K562 (cell line): ENCODE data around the gene HIRIP3. TPM values are rescaled to one million over a fixed set of nuclear protein-coding genes. Genes with fewer than 3 reads are reported as not detected.

Experiments used
- ATAC-seq: fragments of 200-7000 bp; cut with Tn5 transposase; 3 replicates; pipeline ENCODE4 v1.9.1; 2020; ENCODE audit warnings: moderate library complexity
- BruUV-seq: library from RNA; stranded (reverse); fragments of 400-500 nt; replicated peaks from 2 replicates; lab custom pipeline; 2021; lab: Mats Ljungman, UMichigan
- CTCF ChIA-PET: fragments of 300-600 bp; formaldehyde crosslinking; extraction: SDS; loops from one replicate; lab custom pipeline; 2021; ENCODE audit warnings: low intra/inter-chr PET ratio; lab: Yijun Ruan, JAX
- POLR2A ChIA-PET: fragments of 300-600, 350-650 bp; sonication (Branson Sonifier 250); formaldehyde crosslinking; extraction: SDS; loops from one replicate; lab custom pipeline; 2021; ENCODE audit warnings: antibody characterized with exemption, inconsistent platforms; lab: Yijun Ruan, JAX
- DNase-seq, 4 experiments: peaks; one replicate each; pipeline versions ENCODE4 v3.0.0 to v3.0.0-alpha.2; 2011 to 2018; ENCODE audit warnings: low spot score in 3 of 4, mixed read lengths in 3 of 4; ENCODE audit errors: extremely low read depth in 1 of 4
- FAIRE-seq: peaks from 2 replicates; lab custom pipeline; 2011; peaks lifted over from hg19 to GRCh38; lab: Jason Lieb, UNC
- H2AFZ ChIP-seq: 2 replicates; pipeline ENCODE4 v1.6.0; 2011; ENCODE audit warnings: low read depth, low read length, control low read depth, inconsistent platforms
- H3K27ac ChIP-seq: fragments of 200-600 bp; 3 replicates; pipeline ENCODE4 v1.8.0; 2011; ENCODE audit warnings: low read depth, mild to moderate bottlenecking, control low read depth, inconsistent platforms, low read length, moderate library complexity, mixed read lengths; ENCODE audit errors: extremely low read depth
- H3K27me3 ChIP-seq, 2 experiments: fragments of 300-600 bp in 1 of 2; 2 replicates in 1 of 2; 3 replicates in 1 of 2; pipeline versions ENCODE4 v1.6.0 to v1.8.0; 2011; ENCODE audit warnings: inconsistent platforms in 2 of 2, low read length in 2 of 2, mild to moderate bottlenecking in 1 of 2, mixed read lengths in 1 of 2, moderate library complexity in 1 of 2; ENCODE audit not compliant: control insufficient read depth in 2 of 2, insufficient read depth in 2 of 2
- H3K36me3 ChIP-seq: fragments of 300-600 bp; 3 replicates; pipeline ENCODE4 v1.8.0; 2011; ENCODE audit warnings: mild to moderate bottlenecking, low read length, inconsistent platforms; ENCODE audit not compliant: control insufficient read depth, insufficient read depth
- H3K4me1 ChIP-seq, 2 experiments: fragments of 200-600 bp in 1 of 2; replicated peaks in 1 of 2; 2 replicates in 1 of 2; 3 replicates in 1 of 2; pipeline versions ENCODE4 v1.5.1 to v1.8.0; 2011; ENCODE audit warnings: inconsistent platforms in 2 of 2, low read length in 2 of 2, mild to moderate bottlenecking in 1 of 2, mixed read lengths in 1 of 2, moderate library complexity in 1 of 2; ENCODE audit not compliant: control insufficient read depth in 2 of 2, insufficient read depth in 2 of 2
- H3K4me2 ChIP-seq: 2 replicates; pipeline ENCODE4 v1.6.1; 2011; ENCODE audit warnings: low read length, control low read depth, inconsistent platforms, mixed read lengths; ENCODE audit not compliant: insufficient read depth
- H3K4me3 ChIP-seq: fragments of 200-600 bp; sonication (generic), shearing (Covaris generic); 2 replicates; pipeline ENCODE4 v1.5.1; 2016; ENCODE audit warnings: control low read depth, inconsistent platforms
- H3K79me2 ChIP-seq: fragments of 200-600 bp; 3 replicates; pipeline ENCODE4 v1.8.0; 2011; ENCODE audit warnings: low read length, inconsistent platforms; ENCODE audit not compliant: control insufficient read depth, insufficient read depth
- H3K9ac ChIP-seq, 2 experiments: 2 replicates each; pipeline versions ENCODE4 v1.6.0 to v1.6.1; 2011; ENCODE audit warnings: low read depth in 2 of 2, low read length in 2 of 2, control low read depth in 1 of 2, inconsistent platforms in 1 of 2, mild to moderate bottlenecking in 1 of 2, mixed read lengths in 1 of 2; ENCODE audit not compliant: insufficient read depth in 1 of 2
- H3K9me1 ChIP-seq: one replicate; pipeline ENCODE4 v1.6.0; 2011; ENCODE audit warnings: inconsistent platforms, mild to moderate bottlenecking, low read length, moderate library complexity; ENCODE audit not compliant: control insufficient read depth, insufficient read depth
- H3K9me3 ChIP-seq: replicated peaks from 2 replicates; pipeline ENCODE4 v1.5.1; 2011; ENCODE audit warnings: low read depth, low read length, inconsistent platforms; ENCODE audit not compliant: control insufficient read depth, insufficient read depth
- H4K20me1 ChIP-seq: replicated peaks from 2 replicates; pipeline ENCODE4 v1.6.1; 2011; ENCODE audit warnings: low read length, inconsistent platforms, mixed read lengths; ENCODE audit not compliant: control insufficient read depth, insufficient read depth
- EP300 ChIP-seq: IDR thresholded peaks from 2 replicates; pipeline ENCODE4 v1.6.1; 2012; ENCODE audit warnings: low read length, improper control_type of control experiment
- EP400 ChIP-seq: fragments of 450-650 bp; IDR thresholded peaks from 2 replicates; pipeline ENCODE4 v1.6.1; 2017; ENCODE audit warnings: antibody characterized with exemption, mild to moderate bottlenecking, moderate library complexity
- KAT7 ChIP-seq: sonication (generic); formaldehyde crosslinking; IDR thresholded peaks from 2 replicates; pipeline ENCODE4 v1.8.0; 2022; ENCODE audit warnings: missing genetic modification reagents, mild to moderate bottlenecking, borderline replicate concordance
- KHSRP ChIP-seq: fragments of 450-650 bp; IDR thresholded peaks from 2 replicates; pipeline ENCODE4 v1.6.1; 2017
- U2AF1 ChIP-seq: fragments of 200-400 bp; formaldehyde crosslinking; optimal IDR thresholded peaks from 2 replicates; pipeline ENCODE3; 2017; ENCODE audit warnings: mild to moderate bottlenecking, low read depth, low read length, moderate library complexity
- YY1 ChIP-seq, 3 experiments: IDR thresholded peaks; 2 replicates each; pipeline ENCODE4 v1.6.1; 2011; ENCODE audit warnings: low read length in 2 of 3, mild to moderate bottlenecking in 2 of 3, moderate library complexity in 2 of 3, borderline replicate concordance in 1 of 3, control low read depth in 1 of 3, low read depth in 1 of 3; ENCODE audit not compliant: insufficient read depth in 3 of 3, insufficient replicate concordance in 2 of 3, control insufficient read depth in 1 of 3, insufficient read length in 1 of 3; ENCODE audit errors: extremely low read depth in 1 of 3
- ZNF57 ChIP-seq: fragments of 450-650 bp; formaldehyde crosslinking; IDR thresholded peaks from 2 replicates; pipeline ENCODE4 v1.4.0; 2020; ENCODE audit warnings: mild to moderate bottlenecking, moderate library complexity
- ZNF586 ChIP-seq: fragments of 450-650 bp; formaldehyde crosslinking; conservative IDR thresholded peaks from 2 replicates; pipeline ENCODE4 v1.4.0; 2020; ENCODE audit warnings: mild to moderate bottlenecking, moderate library complexity
- WGBS: fragments of 100-300 bp; shearing (Covaris generic); methylation state at CpG from one replicate; pipeline ENCODE4 v1.1.6; 2016; ENCODE audit warnings: low coverage, mixed read lengths; ENCODE audit not compliant: insufficient coverage; ENCODE audit errors: missing lambda C conversion rate; 5-methylcytosine and 5-hydroxymethylcytosine counted together
- in situ Hi-C: fragments of 300-500 bp; cut with MboI; formaldehyde crosslinking; loops from 4 replicates; pipeline ENCODE4 v1.15.0; 2018; ENCODE audit warnings: inconsistent platforms, mixed read lengths
- intact Hi-C: fragments of 100-400 bp; cut with micrococcal nuclease; formaldehyde crosslinking; loops from 2 replicates; pipeline ENCODE4 v1.14.2; 2022
- polyA plus RNA-seq, 8 experiments: library from polyadenylated mRNA; depleted of rRNA in 4 of 8; stranded (reverse) in 5 of 8; unstranded in 3 of 8; fragments of >200 nt; fragmentation: Nextera tagmentation in 2 of 8; fragmentation: Illumina TruSeq in 1 of 8; extraction: Ambion mirVana in 2 of 8; extraction: Trizol in 1 of 8; gene quantifications; 2 replicates each; pipeline versions ENCODE4 v1.2.1 to v1.2.3, GENCODE V29; 2011 to 2014; ENCODE audit warnings: inconsistent platforms in 1 of 8, missing spikeins in 1 of 8
- total RNA-seq, 7 experiments: library from RNA; depleted of rRNA in 6 of 7; stranded (reverse); fragments of >200 nt in 6 of 7; fragmentation: Illumina TruSeq in 2 of 7; extraction: Trizol in 2 of 7; gene quantifications; 2 replicates each; pipeline versions ENCODE4 v1.2.1 to v1.2.3, GENCODE V29; 2011 to 2021; ENCODE audit warnings: low replicate concordance in 1 of 7

The HIRIP3 gene
- total and polyA plus RNA-seq, 9 of the 15 experiments (the other 6 are each of a cell fraction or from before 2014, with no cell fraction given): 3.3 to 38.2 (median 18.2) TPM

- Histone ChIP-seq H4K20me1 (0 out of 2 replicates have a peak, but pooled peaks cover 4% of the 10 kb centered on the region), H3K36me3 (no peaks in the 10 kb centered on the region), H3K9me1 (peaks cover 4% of the 10 kb centered on the region), H3K9ac (no peak overlapping the region; a peak in 1 of 4 replicates), H2AFZ (no peak overlapping the region), H3K27me3 (peaks cover 8 to 60% of the 10 kb centered on the region in 2 experiments), H3K79me2 (no peaks in the 10 kb centered on the region), H3K4me3 (no peak overlapping the region), H3K4me2 (no peak overlapping the region), H3K4me1 (peaks cover 0 to 19% of the 10 kb centered on the region in 2 experiments; a peak in 3 of 5 replicates), H3K9me3 (no peaks in the 10 kb centered on the region), H3K27ac (no peak overlapping the region)
- intact Hi-C loops: loop anchor here (5.0 to 10.0 kb wide), 2 partner anchors 209 to 321 kb away; partner anchors contain the start of genes PAGR1 and PRRT2
- no peak for DNase-seq
- ChIA-PET CTCF (no interaction called here), POLR2A (interaction anchor here (1.0 kb wide), 1 partner anchor 114 kb away, joined by 3 read pairs; no protein-coding TSS in a partner anchor)
- TF ChIP-seq KAT7: no peak
- no peak for TF ChIP-seq ZNF57
- BruUV-seq: no TSS peak
- ATAC-seq: no peak
- 13% methylated on average over 9 of the region's 11 CpGs for WGBS
- in situ Hi-C loops: loop anchor here (10.0 kb wide), 1 partner anchor 329 kb away; no protein-coding TSS in a partner anchor
- no peak for FAIRE-seq
Observed at GRCh38 chr16:30023586-30023985, 28.2 kb upstream of the HIRIP3 start.

- 3% methylated on average over 6 of the region's 6 CpGs for WGBS
- BruUV-seq: no TSS peak
- FAIRE-seq (no peak), ATAC-seq (no peak), DNase-seq (no peak)
- Histone ChIP-seq H3K4me3 (no peak within 1 kb of the TSS), H3K4me1 (peaks cover 0 to 17% of the 10 kb centered on the region in 2 experiments; a peak in 3 of 5 replicates), H3K36me3 (no peaks in the 10 kb centered on the region), H3K9me1 (no peaks in the 10 kb centered on the region), H3K9ac (peak within 1 kb of the TSS in 1 of 2 experiments; percentile 32; a peak in 1 of 4 replicates), H3K27ac (no peak within 1 kb of the TSS), H3K9me3 (no peaks in the 10 kb centered on the region), H3K79me2 (no peaks in the 10 kb centered on the region), H3K4me2 (no peak within 1 kb of the TSS), H2AFZ (no peak within 1 kb of the TSS), H3K27me3 (peaks cover 8 to 53% of the 10 kb centered on the region in 2 experiments), H4K20me1 (0 out of 2 replicates have a peak, but pooled peaks cover 3% of the 10 kb centered on the region)
- in situ Hi-C loops (loop anchor here (10.0 kb wide), 1 partner anchor 328 kb away; no protein-coding TSS in a partner anchor), intact Hi-C loops (loop anchor here (5.0 to 10.0 kb wide), 2 partner anchors 208 to 321 kb away; partner anchors contain the start of genes PAGR1 and PRRT2)
- ChIA-PET CTCF (interaction anchor here (0.5 kb wide), 1 partner anchor 208 kb away, joined by 5 read pairs; no protein-coding TSS in a partner anchor), POLR2A (interaction anchor here (1.0 kb wide), 1 partner anchor 114 kb away, joined by 3 read pairs; no protein-coding TSS in a partner anchor)
- TF ChIP-seq KHSRP (no peak), ZNF586 (CRISPR knock-in tag) (no peak), EP400 (no peak), EP300 (no peak), YY1 (IDR thresholded peaks at IDR 0.05; ENCODE audit: borderline replicate concordance in 1 of 3, control insufficient read depth in 1 of 3, extremely low read depth in 1 of 3, insufficient read depth in 3 of 3, insufficient read length in 1 of 3, insufficient replicate concordance in 2 of 3, low read depth in 1 of 3, low read length in 2 of 3) (peak in 1 of 3 experiments; percentile 50), U2AF1 (no peak)
Observed at GRCh38 chr16:30022887-30023286, 27.5 kb upstream of the HIRIP3 start, which contains the start of gene C16orf92. TSS of gene C16orf92 (plus strand) at chr16:30023198. CDS start at chr16:30023341, 143 bp downstream.
